ENCODE measurements around the gene ZNF708.
"Not testable (repeated sequence)": the region's sequence is repeated elsewhere in the genome, so short reads cannot be mapped to it uniquely, and the experiment has no call there.

ZNF708 gene

DNA sequence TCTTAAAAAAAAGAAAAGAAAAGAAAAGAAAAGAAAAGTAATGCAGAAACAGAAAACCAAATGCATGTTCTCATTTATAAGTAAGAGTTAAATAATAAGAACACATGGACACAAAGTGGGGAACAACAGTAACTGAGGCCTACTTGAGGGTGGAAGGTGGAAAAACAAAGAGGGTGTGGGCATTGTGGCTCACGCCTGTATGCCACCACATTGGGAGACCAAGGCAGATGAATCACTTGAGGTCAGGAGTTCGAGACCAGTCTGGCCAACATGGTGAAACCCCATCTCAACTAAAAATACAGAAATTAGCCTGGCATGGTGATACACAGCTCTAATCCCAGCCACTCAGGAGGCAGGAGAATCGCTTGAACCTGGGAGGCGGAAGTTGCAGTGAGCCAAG lies 8.1 kb downstream of the ZNF708 start:
- H3K27ac ChIP-seq (ENCODE audit: low read depth, low read length), result no peak overlapping the region
- peaks cover 21% of the 10 kb centered on the region for H3K4me1 ChIP-seq (ENCODE audit: control insufficient read depth, insufficient read depth, low read length)
- peaks cover 4% of the 10 kb centered on the region for H3K36me3 ChIP-seq (ENCODE audit: control insufficient read depth, insufficient read depth, low read length)
- H3K9me3 ChIP-seq (ENCODE audit: control insufficient read depth, insufficient read depth, low read length), result peaks cover 3% of the 10 kb centered on the region
- H3K4me3 ChIP-seq (ENCODE audit: low read depth, low read length), result no peak overlapping the region
- no peak overlapping the region for H3K9ac ChIP-seq (ENCODE audit: low read depth, low read length)
- H3K27me3 ChIP-seq (ENCODE audit: control insufficient read depth, insufficient read depth, low read length), result no peaks in the 10 kb centered on the region

DNA sequence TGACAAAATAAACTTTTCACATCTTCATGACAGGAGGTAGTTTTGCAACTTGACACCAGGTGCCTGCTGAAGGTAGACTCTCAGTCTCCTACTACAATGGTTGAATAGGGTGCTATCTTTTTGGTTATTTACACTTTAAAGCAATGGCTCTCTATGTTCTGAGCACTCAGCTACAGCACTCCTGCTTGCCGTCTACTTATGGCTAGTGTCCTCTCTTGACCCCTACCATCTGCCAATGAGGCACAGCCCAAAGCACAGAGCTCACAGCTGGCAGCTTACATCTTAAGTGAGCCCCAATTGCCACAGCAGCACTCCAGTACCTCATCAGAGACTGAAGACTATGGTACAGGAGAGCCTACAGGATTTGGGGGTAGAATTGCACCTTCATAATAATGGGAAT lies 11.4 kb downstream of the ZNF708 start:
- Histone ChIP-seq H3K27ac (ENCODE audit: low read depth, low read length) (no peak overlapping the region), H3K36me3 (ENCODE audit: control insufficient read depth, insufficient read depth, low read length) (no peaks in the 10 kb centered on the region), H3K4me3 (ENCODE audit: low read depth, low read length) (no peak overlapping the region), H3K27me3 (ENCODE audit: control insufficient read depth, insufficient read depth, low read length) (no peaks in the 10 kb centered on the region), H3K9me3 (ENCODE audit: control insufficient read depth, insufficient read depth, low read length) (no peaks in the 10 kb centered on the region), H3K4me1 (ENCODE audit: control insufficient read depth, insufficient read depth, low read length) (peaks cover 12% of the 10 kb centered on the region; the same call in 1 of the 2 replicates), H3K9ac (ENCODE audit: low read depth, low read length) (no peak overlapping the region)

DNA sequence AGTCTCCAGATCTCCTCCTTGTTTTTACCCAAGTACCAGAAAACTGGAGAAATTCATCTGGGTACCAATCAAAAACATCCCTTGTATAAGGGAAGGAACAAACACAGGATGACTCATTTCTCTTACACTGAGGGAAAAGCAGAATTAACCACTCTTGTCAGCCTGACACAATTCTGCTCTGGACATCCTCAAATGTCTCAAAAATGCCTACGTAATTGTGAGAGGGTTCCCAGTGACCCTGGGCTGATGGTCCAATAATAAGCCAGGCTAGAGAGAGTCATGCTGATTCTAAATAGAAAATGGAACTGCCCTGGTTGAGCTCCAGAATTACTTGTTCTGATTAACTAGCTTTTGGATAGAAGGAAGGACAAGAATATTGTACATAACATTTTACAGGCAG lies 14.5 kb downstream of the ZNF708 start:
- no peaks in the 10 kb centered on the region for H3K27me3 ChIP-seq (ENCODE audit: control insufficient read depth, insufficient read depth, low read length)
- peaks cover 8% of the 10 kb centered on the region; the same call in 1 of the 2 replicates for H3K36me3 ChIP-seq (ENCODE audit: control insufficient read depth, insufficient read depth, low read length)
- H3K9me3 ChIP-seq (ENCODE audit: control insufficient read depth, insufficient read depth, low read length), result no peaks in the 10 kb centered on the region
- H3K27ac ChIP-seq (ENCODE audit: low read depth, low read length), result no peak overlapping the region
- H3K4me3 ChIP-seq (ENCODE audit: low read depth, low read length), result no peak overlapping the region
- peaks cover 12% of the 10 kb centered on the region; the same call in 1 of the 2 replicates for H3K4me1 ChIP-seq (ENCODE audit: control insufficient read depth, insufficient read depth, low read length)
- no peak overlapping the region for H3K9ac ChIP-seq (ENCODE audit: low read depth, low read length)

DNA sequence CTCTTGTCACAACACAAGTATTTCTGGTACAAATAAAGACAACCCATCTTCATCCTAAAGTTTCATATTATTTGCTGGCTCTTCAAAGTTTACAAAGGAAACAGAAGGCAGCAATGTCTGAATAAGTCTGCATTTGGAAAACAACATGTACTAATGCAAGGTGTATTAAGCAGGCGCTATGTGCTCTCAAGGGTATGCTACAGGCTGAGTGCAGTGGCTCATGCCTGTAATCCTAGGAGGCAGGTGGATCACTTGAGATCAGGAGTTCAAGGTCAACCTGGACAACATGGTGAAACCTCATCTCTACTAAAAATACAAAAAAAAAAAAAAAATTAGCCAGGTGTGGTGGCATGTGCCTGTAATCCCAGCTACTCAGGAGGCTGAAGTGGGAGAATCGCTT lies 16.4 kb downstream of the ZNF708 start:
- peaks cover 19% of the 10 kb centered on the region for H3K36me3 ChIP-seq (ENCODE audit: control insufficient read depth, insufficient read depth, low read length)
- not testable (repeated sequence) for H3K9me3 ChIP-seq (ENCODE audit: control insufficient read depth, insufficient read depth, low read length)

DNA sequence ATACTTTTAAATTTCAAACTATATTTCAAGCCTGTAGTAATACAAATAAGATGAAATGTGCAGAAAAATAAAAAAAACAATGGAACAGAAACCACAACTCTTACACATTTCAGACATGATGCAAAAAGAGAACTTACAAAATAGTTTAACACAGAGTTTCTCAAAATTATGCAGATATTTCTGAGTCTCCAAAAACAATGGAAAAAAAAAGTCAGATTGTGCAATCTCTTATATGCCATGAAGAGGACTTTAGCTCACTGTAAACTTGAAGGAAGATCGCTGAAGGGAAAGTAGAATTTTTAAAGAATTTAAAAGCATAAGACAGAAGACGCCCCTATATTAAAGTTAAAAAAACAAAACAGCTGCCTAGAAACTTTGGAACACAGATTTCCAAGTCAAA lies 20.4 kb downstream of the ZNF708 start:
- no peak overlapping the region for H3K9ac ChIP-seq (ENCODE audit: low read depth, low read length)
- no peak overlapping the region for H3K27ac ChIP-seq (ENCODE audit: low read depth, low read length)
- no peaks in the 10 kb centered on the region for H3K27me3 ChIP-seq (ENCODE audit: control insufficient read depth, insufficient read depth, low read length)
- H3K9me3 ChIP-seq (ENCODE audit: control insufficient read depth, insufficient read depth, low read length), result no peaks in the 10 kb centered on the region
- no peaks in the 10 kb centered on the region for H3K4me1 ChIP-seq (ENCODE audit: control insufficient read depth, insufficient read depth, low read length)
- H3K4me3 ChIP-seq (ENCODE audit: low read depth, low read length), result no peak overlapping the region
- peaks cover 42% of the 10 kb centered on the region for H3K36me3 ChIP-seq (ENCODE audit: control insufficient read depth, insufficient read depth, low read length)

More for the DNA sequence above, 16.4 kb downstream of the ZNF708 start:
- not testable (repeated sequence) for H3K4me3 ChIP-seq (ENCODE audit: low read depth, low read length); H3K27ac ChIP-seq (ENCODE audit: low read depth, low read length); H3K9ac ChIP-seq (ENCODE audit: low read depth, low read length); H3K27me3 ChIP-seq (ENCODE audit: control insufficient read depth, insufficient read depth, low read length); H3K4me1 ChIP-seq (ENCODE audit: control insufficient read depth, insufficient read depth, low read length)

DNA sequence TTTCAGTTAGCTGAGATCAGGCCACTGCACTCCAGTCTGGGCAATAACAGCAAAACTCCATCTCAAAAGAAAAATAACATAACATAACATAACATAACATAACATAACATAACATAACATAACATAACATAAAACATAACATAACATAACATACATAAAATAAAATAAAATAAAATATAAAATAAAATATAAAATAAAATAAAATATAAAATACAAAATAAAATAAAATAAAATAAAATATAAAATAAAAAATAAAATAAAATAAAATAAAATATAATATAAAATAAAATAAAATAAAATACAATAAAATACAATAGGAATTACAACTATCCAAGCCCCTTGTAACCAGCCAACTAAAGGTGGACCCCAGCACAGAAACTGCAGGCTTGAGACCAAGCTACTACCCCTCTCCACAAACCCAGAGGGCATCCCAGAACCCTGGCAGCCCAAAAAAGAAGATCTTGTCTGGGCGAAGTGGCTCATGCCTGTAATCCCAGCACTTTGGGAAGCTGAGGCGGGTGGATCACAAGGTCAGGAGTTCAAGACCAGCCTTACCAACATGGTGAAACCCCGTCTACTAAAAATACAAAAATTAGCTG lies 22.2 kb downstream of the ZNF708 start:
- peaks cover 54% of the 10 kb centered on the region for H3K36me3 ChIP-seq (ENCODE audit: control insufficient read depth, insufficient read depth, low read length)
- H3K4me1 ChIP-seq (ENCODE audit: control insufficient read depth, insufficient read depth, low read length); H3K9me3 ChIP-seq (ENCODE audit: control insufficient read depth, insufficient read depth, low read length); H3K27ac ChIP-seq (ENCODE audit: low read depth, low read length); H3K9ac ChIP-seq (ENCODE audit: low read depth, low read length); H3K27me3 ChIP-seq (ENCODE audit: control insufficient read depth, insufficient read depth, low read length); H3K4me3 ChIP-seq (ENCODE audit: low read depth, low read length): not testable (repeated sequence)

DNA sequence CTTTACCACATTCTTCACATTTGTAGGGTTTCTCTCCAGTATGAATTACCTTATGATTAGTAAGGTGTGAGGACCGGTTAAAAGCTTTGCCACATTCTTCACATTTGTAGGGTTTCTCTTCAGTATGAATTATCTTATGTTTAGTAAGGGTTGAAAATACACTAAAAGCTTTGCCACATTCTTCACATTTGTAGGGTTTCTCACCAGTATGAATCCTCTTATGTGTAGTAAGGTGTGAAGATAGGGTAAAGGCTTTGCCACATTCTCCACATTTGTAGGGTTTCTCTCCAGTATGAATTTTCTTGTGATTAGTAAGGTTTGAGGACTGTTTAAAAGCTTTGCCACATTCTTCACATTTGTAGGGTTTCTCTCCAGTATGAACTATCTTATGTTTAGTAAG lies 35.4 kb downstream of the ZNF708 start:
- Histone ChIP-seq H3K9me3 (ENCODE audit: control insufficient read depth, insufficient read depth, low read length) (peaks cover 51% of the 10 kb centered on the region), H3K36me3 (ENCODE audit: control insufficient read depth, insufficient read depth, low read length) (peaks cover 53% of the 10 kb centered on the region)
- H3K27ac ChIP-seq (ENCODE audit: low read depth, low read length); H3K4me3 ChIP-seq (ENCODE audit: low read depth, low read length); H3K9ac ChIP-seq (ENCODE audit: low read depth, low read length); H3K4me1 ChIP-seq (ENCODE audit: control insufficient read depth, insufficient read depth, low read length); H3K27me3 ChIP-seq (ENCODE audit: control insufficient read depth, insufficient read depth, low read length): not testable (repeated sequence)

DNA sequence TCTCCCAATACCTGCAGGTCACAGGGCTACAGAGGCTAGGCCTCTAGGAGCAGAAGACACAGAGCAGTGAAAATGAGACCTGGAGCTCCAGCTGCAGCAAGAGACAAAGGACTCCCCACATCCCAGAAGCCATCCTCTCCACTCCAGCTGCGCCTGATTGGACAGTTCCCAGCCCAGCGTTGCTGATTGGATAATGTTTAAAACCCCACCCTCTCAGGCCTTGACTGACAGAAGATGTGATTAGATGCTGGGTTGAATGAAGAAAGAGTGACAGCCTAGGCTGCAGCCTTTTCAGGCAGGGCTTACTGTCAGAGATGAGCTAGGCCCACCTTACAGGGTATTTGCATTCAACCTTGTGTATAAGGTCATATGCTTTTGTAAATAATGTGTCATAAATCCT lies 59.4 kb downstream of the ZNF708 start:
- Histone ChIP-seq H3K9ac (ENCODE audit: low read depth, low read length) (no peak overlapping the region), H3K27ac (ENCODE audit: low read depth, low read length) (no peak overlapping the region), H3K27me3 (ENCODE audit: control insufficient read depth, insufficient read depth, low read length) (no peaks in the 10 kb centered on the region), H3K9me3 (ENCODE audit: control insufficient read depth, insufficient read depth, low read length) (peaks cover 45% of the 10 kb centered on the region), H3K36me3 (ENCODE audit: control insufficient read depth, insufficient read depth, low read length) (no peaks in the 10 kb centered on the region), H3K4me1 (ENCODE audit: control insufficient read depth, insufficient read depth, low read length) (no peaks in the 10 kb centered on the region), H3K4me3 (ENCODE audit: low read depth, low read length) (no peak overlapping the region)

DNA sequence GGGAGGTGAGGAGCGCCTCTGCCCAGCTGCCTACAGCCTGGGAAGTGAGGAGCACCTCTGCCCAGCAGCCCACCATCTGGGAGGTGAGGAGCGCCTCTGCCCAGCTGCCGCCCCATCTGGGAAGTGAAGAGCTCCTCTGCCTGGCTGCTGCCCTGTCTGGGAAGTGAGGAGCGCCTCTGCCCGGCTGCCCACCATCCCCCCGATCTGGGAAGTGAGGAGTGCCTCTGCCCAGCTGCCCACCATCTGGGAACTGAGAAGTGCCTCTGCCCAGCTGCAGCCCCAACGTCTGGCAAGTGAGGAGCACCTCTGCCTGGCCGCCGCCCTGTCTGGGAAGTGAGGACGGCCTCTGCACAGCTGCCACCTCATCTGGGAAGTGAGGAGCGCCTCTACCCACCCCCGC lies 64.3 kb downstream of the ZNF708 start:
- Histone ChIP-seq H3K9me3 (ENCODE audit: control insufficient read depth, insufficient read depth, low read length) (peaks cover 61% of the 10 kb centered on the region), H3K4me1 (ENCODE audit: control insufficient read depth, insufficient read depth, low read length) (no peaks in the 10 kb centered on the region), H3K9ac (ENCODE audit: low read depth, low read length) (no peak overlapping the region), H3K27ac (ENCODE audit: low read depth, low read length) (no peak overlapping the region), H3K27me3 (ENCODE audit: control insufficient read depth, insufficient read depth, low read length) (no peaks in the 10 kb centered on the region), H3K4me3 (ENCODE audit: low read depth, low read length) (no peak overlapping the region), H3K36me3 (ENCODE audit: control insufficient read depth, insufficient read depth, low read length) (no peaks in the 10 kb centered on the region)

DNA sequence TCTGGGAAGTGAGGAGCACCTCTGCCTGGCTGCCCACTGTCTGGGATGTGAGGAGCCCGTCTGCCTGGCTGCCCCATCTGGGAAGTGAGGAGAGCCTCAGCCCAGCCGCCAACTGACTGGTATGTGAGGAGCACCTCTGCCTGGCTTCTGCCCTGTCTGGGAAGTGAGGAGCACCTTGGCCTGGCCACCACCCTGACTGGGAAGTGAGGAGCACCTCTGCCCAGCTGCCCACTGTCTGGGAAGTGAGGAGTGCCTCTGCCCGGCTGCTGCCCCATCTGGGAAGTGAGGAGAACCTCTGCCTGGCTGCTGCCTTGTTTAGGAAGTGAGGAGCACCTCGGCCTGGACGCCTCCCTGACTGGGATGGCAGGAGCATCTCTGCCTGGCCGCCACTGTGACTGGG lies 64.8 kb downstream of the ZNF708 start:
- Histone ChIP-seq H3K4me1 (ENCODE audit: control insufficient read depth, insufficient read depth, low read length) (no peaks in the 10 kb centered on the region), H3K27me3 (ENCODE audit: control insufficient read depth, insufficient read depth, low read length) (no peaks in the 10 kb centered on the region), H3K9me3 (ENCODE audit: control insufficient read depth, insufficient read depth, low read length) (peaks cover 58% of the 10 kb centered on the region), H3K36me3 (ENCODE audit: control insufficient read depth, insufficient read depth, low read length) (no peaks in the 10 kb centered on the region), H3K27ac (ENCODE audit: low read depth, low read length) (no peak overlapping the region), H3K9ac (ENCODE audit: low read depth, low read length) (no peak overlapping the region), H3K4me3 (ENCODE audit: low read depth, low read length) (no peak overlapping the region)

DNA sequence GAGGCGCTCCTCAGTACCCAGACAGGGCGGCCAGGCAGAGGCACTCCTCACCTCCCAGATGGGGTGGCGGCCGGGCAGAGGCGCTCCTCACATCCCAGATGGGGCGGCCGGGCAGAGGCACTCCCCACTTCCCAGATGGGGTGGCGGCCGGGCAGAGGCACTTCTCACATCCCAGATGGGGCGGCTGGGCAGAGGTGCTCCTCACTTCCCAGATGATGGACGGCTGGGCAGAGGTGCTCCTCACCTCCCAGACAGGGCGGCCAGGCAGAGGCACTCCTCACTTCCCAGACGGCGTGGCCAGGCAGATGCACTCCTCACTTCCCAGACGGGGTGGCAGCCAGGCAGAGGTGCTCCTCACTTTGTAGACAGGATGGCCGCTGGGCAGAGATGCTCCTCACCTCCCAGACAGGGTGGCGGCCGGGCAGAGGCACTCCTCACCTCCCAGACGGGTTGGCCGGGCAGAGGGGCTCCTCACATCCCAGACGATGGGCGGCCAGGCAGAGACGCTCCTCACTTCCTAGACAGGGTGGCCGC lies 68.3 kb downstream of the ZNF708 start:
- peaks cover 67% of the 10 kb centered on the region for H3K9me3 ChIP-seq (ENCODE audit: control insufficient read depth, insufficient read depth, low read length)
- H3K27me3 ChIP-seq (ENCODE audit: control insufficient read depth, insufficient read depth, low read length); H3K27ac ChIP-seq (ENCODE audit: low read depth, low read length); H3K4me3 ChIP-seq (ENCODE audit: low read depth, low read length); H3K4me1 ChIP-seq (ENCODE audit: control insufficient read depth, insufficient read depth, low read length); H3K36me3 ChIP-seq (ENCODE audit: control insufficient read depth, insufficient read depth, low read length); H3K9ac ChIP-seq (ENCODE audit: low read depth, low read length): not testable (repeated sequence)
